K562 (cell line): ENCODE data around the gene TRAPPC12. TPM values are rescaled to one million over a fixed set of nuclear protein-coding genes. Genes with fewer than 3 reads are reported as not detected.

Experiments
- ATF6 ChIP-seq: sonication (generic); formaldehyde crosslinking; IDR thresholded peaks from 2 replicates; pipeline ENCODE4 v1.4.0; 2020; ENCODE audit warnings: mild to moderate bottlenecking, missing genetic modification reagents
- ESRRB ChIP-seq: fragments of 250-450 bp; sonication (Bioruptor Pico); IDR thresholded peaks from 2 replicates; pipeline ENCODE4 v1.5.0; 2020; ENCODE audit warnings: mild to moderate bottlenecking, moderate library complexity, borderline replicate concordance
- HDAC1 ChIP-seq, 2 experiments: fragments of 450-650 bp; IDR thresholded peaks; 2 replicates each; pipeline ENCODE4 v1.6.1; 2016 to 2017; ENCODE audit warnings: inconsistent platforms in 1 of 2, mild to moderate bottlenecking in 1 of 2, moderate library complexity in 1 of 2
- MGA ChIP-seq: fragments of 450-650 bp; IDR thresholded peaks from 2 replicates; pipeline ENCODE4 v1.6.1; 2016; ENCODE audit warnings: mild to moderate bottlenecking, moderate library complexity
- SMARCC2 ChIP-seq: fragments of 450-650 bp; IDR thresholded peaks from 2 replicates; pipeline ENCODE4 v1.6.1; 2017; ENCODE audit warnings: antibody characterized with exemption, moderate library complexity, mild to moderate bottlenecking, low read depth
- ZNF277 ChIP-seq: fragments of 250-450 bp; sonication (Bioruptor Pico); IDR thresholded peaks from 2 replicates; pipeline ENCODE4 v1.8.0; 2022; ENCODE audit warnings: inconsistent platforms, mild to moderate bottlenecking, moderate library complexity, borderline replicate concordance
- polyA plus RNA-seq, 8 experiments: library from polyadenylated mRNA; depleted of rRNA in 4 of 8; stranded (reverse) in 5 of 8; unstranded in 3 of 8; fragments of >200 nt; fragmentation: Nextera tagmentation in 2 of 8; fragmentation: Illumina TruSeq in 1 of 8; extraction: Ambion mirVana in 2 of 8; extraction: Trizol in 1 of 8; gene quantifications; 2 replicates each; pipeline versions ENCODE4 v1.2.1 to v1.2.3, GENCODE V29; 2011 to 2014; ENCODE audit warnings: inconsistent platforms in 1 of 8, missing spikeins in 1 of 8
- total RNA-seq, 7 experiments: library from RNA; depleted of rRNA in 6 of 7; stranded (reverse); fragments of >200 nt in 6 of 7; fragmentation: Illumina TruSeq in 2 of 7; extraction: Trizol in 2 of 7; gene quantifications; 2 replicates each; pipeline versions ENCODE4 v1.2.1 to v1.2.3, GENCODE V29; 2011 to 2021; ENCODE audit warnings: low replicate concordance in 1 of 7

Gene TRAPPC12
- total and polyA plus RNA-seq, 9 of the 15 experiments (the other 6 are each of a cell fraction or from before 2014, with no cell fraction given): 8.0 to 75.2 (median 39.1) TPM

DNA sequence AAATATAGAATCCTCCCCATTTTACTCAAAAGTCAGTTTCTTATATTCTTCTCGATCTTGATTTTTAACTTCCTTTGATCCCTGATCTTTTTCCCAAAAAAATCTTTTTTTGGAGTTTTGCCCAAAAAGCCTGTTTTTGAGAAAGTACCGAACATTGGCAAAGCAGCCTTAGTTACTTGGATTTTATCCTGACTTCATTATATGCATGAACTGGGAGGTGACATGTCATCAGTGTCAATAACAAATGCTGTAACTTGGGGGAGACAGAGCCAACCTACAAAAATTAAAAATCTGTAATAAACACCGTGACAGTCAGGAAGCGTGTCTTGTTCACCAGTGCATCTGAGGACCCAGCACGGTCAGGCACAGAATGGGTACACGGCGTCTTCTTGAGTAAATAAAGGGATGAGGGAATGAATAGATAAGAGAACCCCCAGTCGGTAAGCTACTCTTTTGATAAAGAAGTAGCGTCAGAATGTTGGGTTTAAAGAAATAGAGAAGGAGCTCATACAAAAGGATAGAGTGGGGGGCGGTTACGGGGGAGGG is 24.9 kb downstream of the TRAPPC12 start (continued):
- TF ChIP-seq MGA (no peak), ZNF277 (no peak), ESRRB (CRISPR knock-in tag) (no peak), SMARCC2 (no peak), ATF6 (CRISPR knock-in tag) (no peak), HDAC1 (IDR thresholded peaks at IDR 0.05) (no peak)
